Natural killer cell (primary cell): ENCODE data around the gene APOBEC3G. TPM values are rescaled to one million over a fixed set of nuclear protein-coding genes. Genes with fewer than 3 reads are reported as not detected.

Source experiments
- ATAC-seq, 3 donors: fragments of 150-1000 bp in 2 of 3; fragments of 200-7000 bp in 1 of 3; cut with Tn5 transposase; 1 replicate in 1 of 3; 2 replicates in 2 of 3; pipeline ENCODE4 v1.10.0; 2021; ENCODE audit warnings: mild to moderate bottlenecking in 2 of 3, moderate library complexity in 2 of 3
- DNase-seq, 2 donors: peaks; one replicate each; pipeline versions ENCODE4 v3.0.0 to v3.0.0-alpha.2; 2013 to 2021; ENCODE audit warnings: mixed read lengths in 1 of 2
- H3K27ac ChIP-seq: one replicate; pipeline ENCODE4 v1.5.1; 2013; ENCODE audit warnings: mild to moderate bottlenecking, low read length
- H3K27me3 ChIP-seq: one replicate; pipeline ENCODE4 v1.6.1; 2013; ENCODE audit warnings: low read length; ENCODE audit not compliant: control insufficient read depth, insufficient read depth
- H3K36me3 ChIP-seq: one replicate; pipeline ENCODE4 v1.6.1; 2013; ENCODE audit warnings: low read length; ENCODE audit not compliant: control insufficient read depth, insufficient read depth
- H3K4me1 ChIP-seq: one replicate; pipeline ENCODE4 v1.6.1; 2013; ENCODE audit warnings: low read length; ENCODE audit not compliant: control insufficient read depth, insufficient read depth
- H3K4me3 ChIP-seq: one replicate; pipeline ENCODE4 v1.5.1; 2013; ENCODE audit warnings: low read length
- H3K9me3 ChIP-seq: one replicate; pipeline ENCODE4 v1.6.1; 2013; ENCODE audit warnings: low read length; ENCODE audit not compliant: control insufficient read depth, insufficient read depth
- H3K27ac Mint-ChIP-seq, 2 donors: one replicate each; pipeline ENCODE4 v1.8.0; 2022; ENCODE audit warnings: mild to moderate bottlenecking in 2 of 2, mixed read lengths in 2 of 2, moderate library complexity in 1 of 2
- H3K27me3 Mint-ChIP-seq, 2 donors: one replicate each; pipeline ENCODE4 v1.8.0; 2022; ENCODE audit warnings: low read depth in 2 of 2, mixed read lengths in 2 of 2
- H3K36me3 Mint-ChIP-seq: one replicate; pipeline ENCODE4 v1.8.0; 2022; ENCODE audit warnings: mixed read lengths
- H3K4me1 Mint-ChIP-seq, 2 donors: one replicate each; pipeline ENCODE4 v1.8.0; 2022; ENCODE audit warnings: mixed read lengths in 2 of 2
- H3K4me3 Mint-ChIP-seq: one replicate; pipeline ENCODE4 v1.8.0; 2022; ENCODE audit warnings: mild to moderate bottlenecking, moderate library complexity, mixed read lengths
- H3K9me3 Mint-ChIP-seq, 2 donors: one replicate each; pipeline ENCODE4 v1.8.0; 2022; ENCODE audit warnings: mixed read lengths in 2 of 2
- WGBS: methylation state at CpG from one replicate; pipeline ENCODE4 v1.1.7; 2013; ENCODE audit warnings: missing lambda C conversion rate; ENCODE audit not compliant: insufficient coverage; 5-methylcytosine and 5-hydroxymethylcytosine counted together
- intact Hi-C: fragments of 100-400 bp; cut with micrococcal nuclease; formaldehyde crosslinking; loops from one replicate; pipeline ENCODE4 v1.14.2; 2022
- total RNA-seq, 4 donors: library from RNA; stranded (reverse); fragments of 120-200 nt in 1 of 4; gene quantifications; one replicate each; pipeline versions ENCODE4 v1.2.3 to v1.2.4, GENCODE V29; 2013 to 2022
- TF ChIP-seq, protein P1 (sequence below): fragments of 200-600 bp; IDR thresholded peaks from one replicate; pipeline ENCODE4 v1.8.0; 2022; ENCODE audit warnings: antibody characterized with exemption

APOBEC3G gene
- total RNA-seq, 3 donors from 2014 or later (not counting 1 experiment from before 2014, with no cell fraction given), result 168 to 308 (median 237) TPM

DNA sequence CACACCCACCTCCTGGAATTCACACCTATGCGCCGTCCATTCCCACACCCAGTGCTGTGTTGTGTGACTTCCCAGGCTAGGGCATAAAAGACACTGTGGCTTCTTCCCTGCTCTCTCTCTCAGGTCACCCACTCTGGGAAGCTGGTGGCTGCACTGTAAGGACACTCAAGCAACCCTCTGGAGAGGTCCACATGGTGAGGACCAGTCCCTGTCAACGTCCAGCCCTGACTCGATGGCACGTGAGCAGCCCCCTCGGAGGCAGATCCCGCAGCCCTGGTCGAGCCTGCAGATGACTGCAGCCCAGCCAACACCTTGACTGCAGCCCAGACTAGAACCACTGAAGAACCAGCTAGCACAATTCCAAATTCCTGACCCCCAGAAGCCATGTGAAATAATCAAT is 59.2 kb downstream of the APOBEC3G start:
- TF ChIP-seq, protein P1, sequence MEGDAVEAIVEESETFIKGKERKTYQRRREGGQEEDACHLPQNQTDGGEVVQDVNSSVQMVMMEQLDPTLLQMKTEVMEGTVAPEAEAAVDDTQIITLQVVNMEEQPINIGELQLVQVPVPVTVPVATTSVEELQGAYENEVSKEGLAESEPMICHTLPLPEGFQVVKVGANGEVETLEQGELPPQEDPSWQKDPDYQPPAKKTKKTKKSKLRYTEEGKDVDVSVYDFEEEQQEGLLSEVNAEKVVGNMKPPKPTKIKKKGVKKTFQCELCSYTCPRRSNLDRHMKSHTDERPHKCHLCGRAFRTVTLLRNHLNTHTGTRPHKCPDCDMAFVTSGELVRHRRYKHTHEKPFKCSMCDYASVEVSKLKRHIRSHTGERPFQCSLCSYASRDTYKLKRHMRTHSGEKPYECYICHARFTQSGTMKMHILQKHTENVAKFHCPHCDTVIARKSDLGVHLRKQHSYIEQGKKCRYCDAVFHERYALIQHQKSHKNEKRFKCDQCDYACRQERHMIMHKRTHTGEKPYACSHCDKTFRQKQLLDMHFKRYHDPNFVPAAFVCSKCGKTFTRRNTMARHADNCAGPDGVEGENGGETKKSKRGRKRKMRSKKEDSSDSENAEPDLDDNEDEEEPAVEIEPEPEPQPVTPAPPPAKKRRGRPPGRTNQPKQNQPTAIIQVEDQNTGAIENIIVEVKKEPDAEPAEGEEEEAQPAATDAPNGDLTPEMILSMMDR, result no peak
- Mint-ChIP-seq H3K27ac (no peak overlapping the region), H3K36me3 (no peaks in the 10 kb centered on the region)

More for the DNA sequence above, 59.2 kb downstream of the APOBEC3G start:
- DNase-seq (no peak), ATAC-seq (no peak)
- Histone ChIP-seq H3K36me3 (peaks cover 15% of the 10 kb centered on the region), H3K4me1 (peaks cover 2% of the 10 kb centered on the region), H3K9me3 (no peaks in the 10 kb centered on the region), H3K27me3 (no peaks in the 10 kb centered on the region), H3K4me3 (no peak overlapping the region), H3K27ac (no peak overlapping the region)
- no peaks in the 10 kb centered on the region for H3K9me3 Mint-ChIP-seq
- H3K27me3 Mint-ChIP-seq, result no peaks in the 10 kb centered on the region
- peaks cover 0 to 5% of the 10 kb centered on the region in 2 donors for H3K4me1 Mint-ChIP-seq
- WGBS, result 94% methylated on average over 8 of the region's 8 CpGs
- H3K4me3 Mint-ChIP-seq, result no peak overlapping the region
- intact Hi-C loops, result no loop called here

Other genes with a start within 250 kb of the APOBEC3G start
- 1 to 10 TPM; 4.8 to 8.2 (median 6.1) TPM for gene NPTXR, start 233.2 kb upstream of the APOBEC3G start, total RNA-seq
- 10 to 100 TPM; 68.0 to 81.5 (median 75.7) TPM for gene CBX6, start 205.1 kb upstream of the APOBEC3G start, total RNA-seq
- gene APOBEC3A, start 119.7 kb upstream of the APOBEC3G start, total RNA-seq, result 10 to 100 TPM in 1 of 3 donors, 1 to 10 TPM in 1, under 1 TPM in 1; 0.66 to 48.1 (median 4.3) TPM
- gene APOBEC3B, start 94.9 kb upstream of the APOBEC3G start, total RNA-seq, result 1 to 10 TPM; 1.7 to 2.3 (median 2.2) TPM
- gene APOBEC3C, start 63.0 kb upstream of the APOBEC3G start, total RNA-seq, result 100 to 1,000 TPM; 144 to 168 (median 155) TPM
- gene APOBEC3D, start 56.1 kb upstream of the APOBEC3G start, total RNA-seq, result 10 to 100 TPM; 33.0 to 46.8 (median 37.9) TPM
- 10 to 100 TPM; 30.1 to 54.4 (median 41.0) TPM for gene APOBEC3F, start 36.4 kb upstream of the APOBEC3G start, total RNA-seq
- gene APOBEC3H, start 20.0 kb downstream of the APOBEC3G start, total RNA-seq, result 10 to 100 TPM; 14.1 to 17.0 (median 14.6) TPM
- gene CBX7, start 75.4 kb downstream of the APOBEC3G start, total RNA-seq, result 10 to 100 TPM; 49.6 to 52.9 (median 50.0) TPM
- 1 to 10 TPM in 1 of 3 donors, under 1 TPM in 2; 0.28 to 1.2 (median 0.31) TPM for gene PDGFB, start 167.7 kb downstream of the APOBEC3G start, total RNA-seq
- gene RPL3, start 242.3 kb downstream of the APOBEC3G start, total RNA-seq, result 1,000 to 10,000 TPM; 1,534 to 1,757 (median 1,614) TPM